ENCODE results near the gene COASY. TPM values are rescaled to one million over a fixed set of nuclear protein-coding genes. Genes with fewer than 3 reads are reported as not detected.
"Not testable (repeated sequence)": the region's sequence is repeated elsewhere in the genome, so short reads cannot be mapped to it uniquely, and the experiment has no call there.

COASY gene
- total and polyA plus RNA-seq, 4 donors: 23.0 to 89.5 (median 38.6) TPM

GRCh38 chr17:42544874-42545283 lies 17.1 kb upstream of the COASY start:
- Histone ChIP-seq H3K4me3 (ENCODE audit: low read length in 2 of 2) (no peak overlapping the region), H3K36me3 (ENCODE audit: control insufficient read depth in 1 of 2, insufficient read depth in 2 of 2, low read length in 1 of 2) (peaks cover 0 to 4% of the 10 kb centered on the region in 2 donors), H3K27ac (ENCODE audit: low read depth in 1 of 2, low read length in 2 of 2) (no peak overlapping the region), H3K9me3 (ENCODE audit: control insufficient read depth, low read length) (no peaks in the 10 kb centered on the region), H3K4me1 (ENCODE audit: control insufficient read depth in 1 of 2, insufficient read depth in 2 of 2, low read length in 2 of 2) (no peaks in the 10 kb centered on the region), H3K27me3 (ENCODE audit: control insufficient read depth in 1 of 2, insufficient read depth in 2 of 2, low read length in 1 of 2) (no peaks in the 10 kb centered on the region)
- DNase-seq: no peak
- WGBS, 2 donors: 61 to 63% methylated on average over 8 of the region's 8 CpGs
- intact Hi-C loops (cut with DNase I): no loop called here
- ATAC-seq (ENCODE audit: low FRiP score): no peak

GRCh38 chr17:42545755-42546505 lies 16.0 kb upstream of the COASY start:
- H3K4me1 ChIP-seq (ENCODE audit: control insufficient read depth in 1 of 2, insufficient read depth in 2 of 2, low read length in 2 of 2); H3K4me3 ChIP-seq (ENCODE audit: low read length in 2 of 2); H3K27ac ChIP-seq (ENCODE audit: low read depth in 1 of 2, low read length in 2 of 2); intact Hi-C loops (cut with DNase I); H3K9me3 ChIP-seq (ENCODE audit: control insufficient read depth, low read length); ATAC-seq (ENCODE audit: low FRiP score); H3K36me3 ChIP-seq (ENCODE audit: control insufficient read depth in 1 of 2, insufficient read depth in 2 of 2, low read length in 1 of 2); DNase-seq; H3K27me3 ChIP-seq (ENCODE audit: control insufficient read depth in 1 of 2, insufficient read depth in 2 of 2, low read length in 1 of 2): not testable (repeated sequence)
- 86 to 87% methylated on average over 7 to 9 of the region's 9 CpGs for WGBS, 2 donors

GRCh38 chr17:42547001-42547461 lies 14.9 kb upstream of the COASY start:
- no peaks in the 10 kb centered on the region for H3K27me3 ChIP-seq (ENCODE audit: control insufficient read depth in 1 of 2, insufficient read depth in 2 of 2, low read length in 1 of 2)
- H3K4me3 ChIP-seq (ENCODE audit: low read length in 2 of 2): no peak overlapping the region
- no peak for ATAC-seq (ENCODE audit: low FRiP score)
- H3K27ac ChIP-seq (ENCODE audit: low read depth in 1 of 2, low read length in 2 of 2): no peak overlapping the region
- 79 to 80% methylated on average over 23 of the region's 23 CpGs for WGBS, 2 donors
- intact Hi-C loops (cut with DNase I): no loop called here
- H3K4me1 ChIP-seq (ENCODE audit: control insufficient read depth in 1 of 2, insufficient read depth in 2 of 2, low read length in 2 of 2): no peaks in the 10 kb centered on the region
- H3K9me3 ChIP-seq (ENCODE audit: control insufficient read depth, low read length): no peaks in the 10 kb centered on the region
- H3K36me3 ChIP-seq (ENCODE audit: control insufficient read depth in 1 of 2, insufficient read depth in 2 of 2, low read length in 1 of 2): no peaks in the 10 kb centered on the region
- DNase-seq: no peak

- H3K27me3 ChIP-seq (ENCODE audit: control insufficient read depth in 1 of 2, insufficient read depth in 2 of 2, low read length in 1 of 2): no peaks in the 10 kb centered on the region
- H3K36me3 ChIP-seq (ENCODE audit: control insufficient read depth in 1 of 2, insufficient read depth in 2 of 2, low read length in 1 of 2): no peaks in the 10 kb centered on the region
- DNase-seq: no peak
- intact Hi-C loops (cut with DNase I): no loop called here
- 90 to 94% methylated on average over 14 of the region's 14 CpGs for WGBS, 2 donors
- no peak for ATAC-seq (ENCODE audit: low FRiP score)
- no peaks in the 10 kb centered on the region for H3K9me3 ChIP-seq (ENCODE audit: control insufficient read depth, low read length)
- H3K4me3 ChIP-seq (ENCODE audit: low read length in 2 of 2): no peak overlapping the region
- no peak overlapping the region for H3K27ac ChIP-seq (ENCODE audit: low read depth in 1 of 2, low read length in 2 of 2)
- no peaks in the 10 kb centered on the region for H3K4me1 ChIP-seq (ENCODE audit: control insufficient read depth in 1 of 2, insufficient read depth in 2 of 2, low read length in 2 of 2)
Observed at GRCh38 chr17:42547698-42548069, 14.3 kb upstream of the COASY start.

- 52 to 55% methylated on average over 72 to 74 of the region's 74 CpGs for WGBS, 2 donors
- ATAC-seq (ENCODE audit: low FRiP score) (no peak), DNase-seq (peak in 1 of 2 donors; percentile 85)
- intact Hi-C loops (cut with DNase I): no loop called here
- H3K36me3 ChIP-seq (ENCODE audit: control insufficient read depth in 1 of 2, insufficient read depth in 2 of 2, low read length in 1 of 2): no peaks in the 10 kb centered on the region
- H3K4me3 ChIP-seq (ENCODE audit: low read length in 2 of 2): no peak overlapping the region
- no peaks in the 10 kb centered on the region for H3K9me3 ChIP-seq (ENCODE audit: control insufficient read depth, low read length)
- H3K27me3 ChIP-seq (ENCODE audit: control insufficient read depth in 1 of 2, insufficient read depth in 2 of 2, low read length in 1 of 2): no peaks in the 10 kb centered on the region
- no peak overlapping the region for H3K27ac ChIP-seq (ENCODE audit: low read depth in 1 of 2, low read length in 2 of 2)
- no peaks in the 10 kb centered on the region for H3K4me1 ChIP-seq (ENCODE audit: control insufficient read depth in 1 of 2, insufficient read depth in 2 of 2, low read length in 2 of 2)
Observed at GRCh38 chr17:42548070-42548837, 13.7 kb upstream of the COASY start.

GRCh38 chr17:42548993-42549755 lies 12.8 kb upstream of the COASY start:
- ATAC-seq (ENCODE audit: low FRiP score) (no peak), DNase-seq (no peak)
- Histone ChIP-seq H3K4me1 (ENCODE audit: control insufficient read depth in 1 of 2, insufficient read depth in 2 of 2, low read length in 2 of 2) (no peaks in the 10 kb centered on the region), H3K27me3 (ENCODE audit: control insufficient read depth in 1 of 2, insufficient read depth in 2 of 2, low read length in 1 of 2) (no peaks in the 10 kb centered on the region), H3K36me3 (ENCODE audit: control insufficient read depth in 1 of 2, insufficient read depth in 2 of 2, low read length in 1 of 2) (no peaks in the 10 kb centered on the region), H3K9me3 (ENCODE audit: control insufficient read depth, low read length) (no peaks in the 10 kb centered on the region), H3K4me3 (ENCODE audit: low read length in 2 of 2) (no peak overlapping the region), H3K27ac (ENCODE audit: low read depth in 1 of 2, low read length in 2 of 2) (no peak overlapping the region)
- intact Hi-C loops (cut with DNase I): no loop called here
- 80 to 83% methylated on average over 14 of the region's 14 CpGs for WGBS, 2 donors

- intact Hi-C loops (cut with DNase I); H3K27me3 ChIP-seq (ENCODE audit: control insufficient read depth in 1 of 2, insufficient read depth in 2 of 2, low read length in 1 of 2); ATAC-seq (ENCODE audit: low FRiP score); H3K27ac ChIP-seq (ENCODE audit: low read depth in 1 of 2, low read length in 2 of 2); H3K4me1 ChIP-seq (ENCODE audit: control insufficient read depth in 1 of 2, insufficient read depth in 2 of 2, low read length in 2 of 2); H3K9me3 ChIP-seq (ENCODE audit: control insufficient read depth, low read length); H3K4me3 ChIP-seq (ENCODE audit: low read length in 2 of 2); H3K36me3 ChIP-seq (ENCODE audit: control insufficient read depth in 1 of 2, insufficient read depth in 2 of 2, low read length in 1 of 2): not testable (repeated sequence)
- peak in 1 of 2 donors; percentile 43 for DNase-seq
- WGBS, 2 donors: 90 to 92% methylated on average over 15 of the region's 15 CpGs
Observed at GRCh38 chr17:42552736-42553135, 9.2 kb upstream of the COASY start, which contains the start of gene HSD17B1. TSS of gene HSD17B1 (plus strand) at chr17:42552923. CDS start at chr17:42552934, 11 bp downstream.

GRCh38 chr17:42553161-42553818 lies 8.7 kb upstream of the COASY start:
- Histone ChIP-seq H3K4me3 (ENCODE audit: low read length in 2 of 2) (no peak overlapping the region), H3K9me3 (ENCODE audit: control insufficient read depth, low read length) (no peaks in the 10 kb centered on the region), H3K27me3 (ENCODE audit: control insufficient read depth in 1 of 2, insufficient read depth in 2 of 2, low read length in 1 of 2) (no peaks in the 10 kb centered on the region), H3K4me1 (ENCODE audit: control insufficient read depth in 1 of 2, insufficient read depth in 2 of 2, low read length in 2 of 2) (no peaks in the 10 kb centered on the region), H3K36me3 (ENCODE audit: control insufficient read depth in 1 of 2, insufficient read depth in 2 of 2, low read length in 1 of 2) (no peaks in the 10 kb centered on the region), H3K27ac (ENCODE audit: low read depth in 1 of 2, low read length in 2 of 2) (no peak overlapping the region)
- ATAC-seq (ENCODE audit: low FRiP score) (no peak), DNase-seq (peak; percentile 50 to 78)
- intact Hi-C loops (cut with DNase I): no loop called here
- 72 to 79% methylated on average over 45 of the region's 45 CpGs for WGBS, 2 donors

Data from aorta (tissue), 5 donors.